ENCODE results near the gene WDR83. TPM values are rescaled to one million over a fixed set of nuclear protein-coding genes. Genes with fewer than 3 reads are reported as not detected.
A peak's percentile ranks its signal among the peaks of the same experiment; 100 is the strongest.
"Not testable (repeated sequence)": the region's sequence is repeated elsewhere in the genome, so short reads cannot be mapped to it uniquely, and the experiment has no call there.

The WDR83 gene
- total RNA-seq, 1 donor from 2014 or later: 12.0 TPM

GRCh38 chr19:12672744-12673143 is 6.1 kb downstream of the WDR83 start:
- H3K4me3 ChIP-seq: no peak overlapping the region
- no peaks in the 10 kb centered on the region for H3K27me3 ChIP-seq
- no peak overlapping the region for H3K27ac ChIP-seq
- TF ChIP-seq, protein P1, sequence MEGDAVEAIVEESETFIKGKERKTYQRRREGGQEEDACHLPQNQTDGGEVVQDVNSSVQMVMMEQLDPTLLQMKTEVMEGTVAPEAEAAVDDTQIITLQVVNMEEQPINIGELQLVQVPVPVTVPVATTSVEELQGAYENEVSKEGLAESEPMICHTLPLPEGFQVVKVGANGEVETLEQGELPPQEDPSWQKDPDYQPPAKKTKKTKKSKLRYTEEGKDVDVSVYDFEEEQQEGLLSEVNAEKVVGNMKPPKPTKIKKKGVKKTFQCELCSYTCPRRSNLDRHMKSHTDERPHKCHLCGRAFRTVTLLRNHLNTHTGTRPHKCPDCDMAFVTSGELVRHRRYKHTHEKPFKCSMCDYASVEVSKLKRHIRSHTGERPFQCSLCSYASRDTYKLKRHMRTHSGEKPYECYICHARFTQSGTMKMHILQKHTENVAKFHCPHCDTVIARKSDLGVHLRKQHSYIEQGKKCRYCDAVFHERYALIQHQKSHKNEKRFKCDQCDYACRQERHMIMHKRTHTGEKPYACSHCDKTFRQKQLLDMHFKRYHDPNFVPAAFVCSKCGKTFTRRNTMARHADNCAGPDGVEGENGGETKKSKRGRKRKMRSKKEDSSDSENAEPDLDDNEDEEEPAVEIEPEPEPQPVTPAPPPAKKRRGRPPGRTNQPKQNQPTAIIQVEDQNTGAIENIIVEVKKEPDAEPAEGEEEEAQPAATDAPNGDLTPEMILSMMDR (IDR thresholded peaks at IDR 0.05): no peak
- H3K36me3 ChIP-seq: peaks cover 37 to 52% of the 10 kb centered on the region in 2 donors
- peaks cover 12 to 19% of the 10 kb centered on the region in 2 donors for H3K4me1 ChIP-seq
- DNase-seq (ENCODE audit: low spot score in 2 of 2): no peak
- intact Hi-C loops (cut with DNase I): loop anchor here (10.0 kb wide), 1 partner anchor 618 kb away; the partner anchor contains the start of gene ZNF878
- no peaks in the 10 kb centered on the region for H3K9me3 ChIP-seq

GRCh38 chr19:12675399-12675798 is 8.8 kb downstream of the WDR83 start:
- TF ChIP-seq, protein P1 (IDR thresholded peaks at IDR 0.05): no peak
- Histone ChIP-seq H3K27me3 (no peaks in the 10 kb centered on the region), H3K9me3 (no peaks in the 10 kb centered on the region), H3K36me3 (peaks cover 55 to 76% of the 10 kb centered on the region in 2 donors), H3K27ac (no peak overlapping the region), H3K4me3 (no peak overlapping the region), H3K4me1 (peaks cover 2 to 7% of the 10 kb centered on the region in 2 donors)
- DNase-seq (ENCODE audit: low spot score in 2 of 2): no peak
- intact Hi-C loops (cut with DNase I): loop anchor here (10.0 kb wide), 1 partner anchor 621 kb away; the partner anchor contains the start of gene ZNF878

DNA sequence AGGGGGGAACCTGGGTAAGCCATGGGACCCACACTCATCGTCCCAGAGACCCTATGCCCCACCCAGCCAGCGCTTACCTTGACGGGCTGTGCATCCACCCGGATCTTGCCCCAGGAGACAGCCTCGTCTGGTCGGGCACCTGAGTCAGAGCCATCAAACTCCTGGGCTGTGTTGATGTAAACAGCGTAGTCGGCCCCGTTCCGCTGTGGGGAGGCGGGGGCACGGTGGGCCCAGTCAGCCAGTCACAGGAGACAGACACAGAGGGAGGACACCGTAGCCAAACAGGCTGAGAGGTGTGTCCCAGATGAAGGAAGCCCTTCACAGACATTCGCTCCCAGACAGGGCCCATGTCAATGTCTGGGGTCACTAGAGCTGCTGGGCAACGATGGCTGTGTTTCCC is 9.3 kb downstream of the WDR83 start:
- no peak overlapping the region for H3K27ac ChIP-seq
- peaks cover 0 to 9% of the 10 kb centered on the region in 2 donors for H3K4me1 ChIP-seq
- no peaks in the 10 kb centered on the region for H3K9me3 ChIP-seq
- no peak for DNase-seq (ENCODE audit: low spot score in 2 of 2)
- no peak overlapping the region for H3K4me3 ChIP-seq
- H3K36me3 ChIP-seq: peaks cover 55 to 76% of the 10 kb centered on the region in 2 donors
- TF ChIP-seq, protein P1 (IDR thresholded peaks at IDR 0.05): no peak
- intact Hi-C loops (cut with DNase I): loop anchor here (2.0 to 10.0 kb wide), 2 partner anchors 171 to 621 kb away; partner anchors contain the start of gene ZNF878
- no peaks in the 10 kb centered on the region for H3K27me3 ChIP-seq

DNA sequence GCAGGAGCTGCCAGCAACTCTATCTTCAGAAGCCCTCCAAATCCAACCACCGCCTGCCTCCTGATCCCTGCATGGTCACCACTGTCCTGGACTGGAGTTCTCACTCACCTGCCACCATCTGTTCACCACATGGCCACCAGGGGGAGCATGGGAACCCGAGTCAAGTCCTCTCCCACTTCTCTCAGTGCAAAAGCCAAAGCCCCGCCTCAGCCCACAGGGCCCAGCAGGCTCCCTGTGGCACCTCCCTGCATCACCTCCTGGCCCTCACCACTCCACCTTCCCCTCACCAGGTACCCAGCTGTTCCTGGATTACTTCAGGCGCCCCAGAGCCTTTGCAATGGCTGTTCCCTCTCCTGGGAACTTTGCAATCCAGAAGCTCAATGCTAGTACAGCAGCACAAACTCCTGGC is 9.8 kb downstream of the WDR83 start:
- no peak overlapping the region for H3K27ac ChIP-seq
- no peaks in the 10 kb centered on the region for H3K27me3 ChIP-seq
- intact Hi-C loops (cut with DNase I): loop anchor here (2.0 to 10.0 kb wide), 2 partner anchors 170 to 622 kb away; partner anchors contain the start of gene ZNF878
- H3K4me1 ChIP-seq: peaks cover 0 to 9% of the 10 kb centered on the region in 2 donors
- peaks cover 55 to 76% of the 10 kb centered on the region in 2 donors for H3K36me3 ChIP-seq
- DNase-seq (ENCODE audit: low spot score in 2 of 2): peak in 1 of 2 donors; percentile 85
- no peaks in the 10 kb centered on the region for H3K9me3 ChIP-seq
- no peak overlapping the region for H3K4me3 ChIP-seq
- TF ChIP-seq, protein P1 (IDR thresholded peaks at IDR 0.05): peak; percentile 68 to 82 (median 78)

- Histone ChIP-seq H3K27me3 (no peaks in the 10 kb centered on the region), H3K27ac (no peak overlapping the region), H3K36me3 (peaks cover 55 to 76% of the 10 kb centered on the region in 2 donors), H3K4me3 (no peak overlapping the region), H3K9me3 (no peaks in the 10 kb centered on the region), H3K4me1 (peaks cover 0 to 9% of the 10 kb centered on the region in 2 donors)
- intact Hi-C loops (cut with DNase I): loop anchor here (2.0 to 10.0 kb wide), 2 partner anchors 170 to 622 kb away; partner anchors contain the start of gene ZNF878
- DNase-seq (ENCODE audit: low spot score in 2 of 2): no peak
- TF ChIP-seq, protein P1 (IDR thresholded peaks at IDR 0.05): no peak
Observed at GRCh38 chr19:12676928-12677327, 10.3 kb downstream of the WDR83 start.

GRCh38 chr19:12678039-12678438 is 11.4 kb downstream of the WDR83 start:
- H3K27ac ChIP-seq; H3K4me1 ChIP-seq; DNase-seq (ENCODE audit: low spot score in 2 of 2); H3K27me3 ChIP-seq; H3K4me3 ChIP-seq; H3K9me3 ChIP-seq: not testable (repeated sequence)
- peaks cover 55 to 68% of the 10 kb centered on the region in 2 donors for H3K36me3 ChIP-seq
- intact Hi-C loops (cut with DNase I): loop anchor here (10.0 kb wide), 1 partner anchor 623 kb away; the partner anchor contains the start of gene ZNF878
